HTERT RPE-1 (cell line): ENCODE results near the gene ATAT1.

Experiments used
- in situ Hi-C: fragments of 300-500 bp; cut with MboI; formaldehyde crosslinking; loops from 4 replicates; pipeline ENCODE4 v1.14.3; 2020; ENCODE audit warnings: low sequenced_read_pairs

Gene ATAT1

DNA sequence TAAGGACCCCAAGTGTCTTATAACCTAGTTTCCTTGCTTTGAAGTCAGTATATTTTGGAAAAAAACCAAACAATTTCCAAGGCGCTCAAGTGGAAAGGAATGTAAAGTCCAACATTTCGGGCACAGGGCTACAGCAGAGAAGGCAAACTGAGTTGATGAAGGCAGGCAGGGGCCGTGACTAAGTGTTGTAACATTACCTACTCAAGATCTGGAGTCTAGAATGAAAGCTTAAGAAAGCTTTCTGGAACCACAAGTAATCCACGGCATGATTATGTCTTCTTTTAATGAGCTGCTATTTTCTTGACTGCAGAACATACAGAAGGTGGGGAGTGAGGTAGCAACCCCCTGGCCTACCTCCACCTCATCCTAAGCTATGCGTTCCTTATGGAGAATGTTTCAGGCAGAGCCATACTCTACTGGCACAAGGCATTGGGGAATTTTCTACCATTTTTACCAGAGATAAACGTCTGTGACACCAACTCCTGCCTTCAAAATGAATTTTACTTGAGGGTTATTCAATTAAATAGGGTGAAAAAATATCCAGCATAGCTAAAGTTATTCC is 13.9 kb upstream of the ATAT1 start:
- in situ Hi-C loops = no loop called here

DNA sequence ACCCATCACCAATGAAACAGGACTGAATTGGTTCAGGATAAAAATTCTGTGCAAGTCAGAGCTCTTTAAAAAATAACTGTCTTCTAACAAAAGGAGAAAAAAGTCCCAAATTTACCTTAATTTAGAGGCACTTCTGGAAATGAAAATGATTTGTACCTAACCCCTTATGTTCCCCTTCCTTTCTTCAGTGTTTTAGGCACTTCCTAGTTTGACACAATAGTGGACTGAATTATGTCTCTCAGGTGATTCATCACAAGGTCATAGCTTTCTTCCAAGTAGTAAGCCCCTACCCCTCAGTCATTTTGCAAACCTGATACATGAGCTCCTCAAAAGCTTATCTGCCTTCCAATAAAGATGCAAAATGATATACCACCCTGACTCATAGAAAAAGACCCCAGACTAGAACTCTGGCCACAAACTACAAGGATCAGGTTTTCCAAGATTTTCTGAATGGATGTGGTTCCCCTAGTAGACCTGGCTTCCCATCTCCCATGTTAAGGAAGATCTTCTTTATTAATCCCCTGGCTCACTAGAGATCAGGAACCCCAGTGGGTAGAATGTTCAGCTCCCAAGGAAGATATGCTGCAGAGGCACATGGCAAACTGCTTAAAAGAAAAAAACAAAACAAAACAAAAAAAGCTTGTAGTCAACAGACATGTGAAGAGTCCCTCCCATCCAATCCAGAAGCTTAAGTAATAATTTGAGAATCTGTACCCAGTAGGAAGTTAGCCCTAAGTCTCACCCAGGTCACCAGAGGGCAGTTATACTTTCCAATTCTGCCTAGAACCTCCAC is 13.2 kb upstream of the ATAT1 start:
- in situ Hi-C loops = no loop called here

DNA sequence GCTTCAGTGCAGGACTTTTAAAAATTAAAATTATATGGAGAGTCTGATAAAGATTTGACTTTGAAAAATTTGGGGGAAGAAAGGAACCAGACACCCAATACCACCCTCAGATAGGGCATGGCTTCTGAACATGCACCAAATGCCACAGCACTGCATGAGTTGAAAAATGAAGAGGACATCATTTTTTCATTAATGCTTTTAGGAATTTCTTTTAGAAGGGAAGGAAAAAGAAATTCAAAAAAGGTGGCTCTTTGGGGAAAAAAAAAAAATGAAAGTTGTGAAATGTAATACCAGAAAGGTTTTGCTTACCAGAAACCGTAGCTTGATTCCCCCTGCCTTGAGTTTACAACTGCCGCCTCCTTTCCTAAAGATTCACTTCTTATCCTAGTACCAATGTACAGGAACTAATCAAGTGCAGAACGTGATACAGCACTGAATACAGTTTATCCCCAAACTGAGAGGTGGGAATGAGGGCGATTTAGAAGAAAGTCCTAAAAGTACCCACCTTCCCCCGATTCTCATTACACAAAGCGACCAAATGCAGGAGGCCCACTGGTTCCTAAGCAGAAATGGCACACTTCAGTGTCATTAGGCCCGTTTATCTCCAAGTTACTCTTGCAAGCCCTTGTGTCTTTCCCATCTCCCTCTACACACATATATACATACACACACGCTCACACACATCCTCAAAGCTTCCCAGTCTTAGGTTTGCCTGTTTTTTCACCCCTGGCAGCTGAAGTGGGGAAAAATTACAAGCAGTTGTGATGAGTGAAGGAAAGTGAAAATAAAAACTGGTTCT is 12.4 kb upstream of the ATAT1 start:
- in situ Hi-C loops = no loop called here

DNA sequence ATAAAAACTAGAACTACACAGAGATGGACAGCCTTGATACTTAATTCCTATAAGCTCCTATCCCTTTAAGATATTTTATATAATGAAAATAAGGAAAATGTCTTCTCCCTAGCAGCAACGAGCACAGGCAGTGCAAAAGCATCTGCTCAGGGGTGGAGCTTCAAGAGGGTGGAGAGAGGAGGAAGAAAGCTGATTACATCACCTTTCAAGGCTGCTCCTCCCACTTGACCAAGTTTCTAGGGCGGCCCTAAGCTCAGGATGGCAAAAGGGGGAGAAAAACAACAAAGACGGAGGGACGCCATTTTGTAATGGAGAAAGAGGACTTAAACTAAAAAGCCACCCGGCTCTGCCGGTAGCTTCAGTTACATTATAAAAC is 11.8 kb upstream of the ATAT1 start:
- in situ Hi-C loops = no loop called here

DNA sequence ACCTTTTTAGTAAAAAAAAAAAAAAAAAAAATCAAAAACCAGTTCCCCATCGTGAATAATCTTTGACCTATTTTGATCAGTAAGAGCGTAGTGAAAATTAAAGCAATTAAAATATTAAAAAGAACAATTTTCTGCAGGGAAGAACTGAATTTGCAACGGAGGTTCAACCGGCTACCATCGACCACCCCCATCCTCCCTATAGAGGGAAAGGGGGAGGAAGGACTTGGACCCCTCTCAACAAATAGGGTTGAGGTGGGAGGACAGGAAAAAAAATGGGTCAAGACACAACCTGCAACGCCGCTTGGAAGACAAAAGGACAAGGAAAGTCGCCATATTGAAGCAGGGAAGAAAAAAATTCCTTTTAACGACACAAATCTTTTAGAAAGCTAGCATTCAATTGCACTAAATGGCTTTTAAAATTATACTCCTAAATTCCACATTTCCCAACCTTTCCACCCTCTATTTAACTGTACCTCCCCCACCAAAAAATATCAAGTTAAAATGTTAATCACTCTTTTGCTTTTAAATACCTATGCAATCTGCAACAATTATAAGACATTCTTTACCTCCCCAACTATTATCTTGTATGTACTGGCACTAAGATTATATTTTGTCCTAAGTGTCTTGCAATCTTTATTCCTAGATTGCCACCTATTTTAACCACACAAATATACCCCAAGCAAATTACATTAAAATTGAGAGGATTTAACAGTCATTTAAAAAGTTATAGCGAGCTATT is 11.3 kb upstream of the ATAT1 start:
- in situ Hi-C loops = no loop called here

DNA sequence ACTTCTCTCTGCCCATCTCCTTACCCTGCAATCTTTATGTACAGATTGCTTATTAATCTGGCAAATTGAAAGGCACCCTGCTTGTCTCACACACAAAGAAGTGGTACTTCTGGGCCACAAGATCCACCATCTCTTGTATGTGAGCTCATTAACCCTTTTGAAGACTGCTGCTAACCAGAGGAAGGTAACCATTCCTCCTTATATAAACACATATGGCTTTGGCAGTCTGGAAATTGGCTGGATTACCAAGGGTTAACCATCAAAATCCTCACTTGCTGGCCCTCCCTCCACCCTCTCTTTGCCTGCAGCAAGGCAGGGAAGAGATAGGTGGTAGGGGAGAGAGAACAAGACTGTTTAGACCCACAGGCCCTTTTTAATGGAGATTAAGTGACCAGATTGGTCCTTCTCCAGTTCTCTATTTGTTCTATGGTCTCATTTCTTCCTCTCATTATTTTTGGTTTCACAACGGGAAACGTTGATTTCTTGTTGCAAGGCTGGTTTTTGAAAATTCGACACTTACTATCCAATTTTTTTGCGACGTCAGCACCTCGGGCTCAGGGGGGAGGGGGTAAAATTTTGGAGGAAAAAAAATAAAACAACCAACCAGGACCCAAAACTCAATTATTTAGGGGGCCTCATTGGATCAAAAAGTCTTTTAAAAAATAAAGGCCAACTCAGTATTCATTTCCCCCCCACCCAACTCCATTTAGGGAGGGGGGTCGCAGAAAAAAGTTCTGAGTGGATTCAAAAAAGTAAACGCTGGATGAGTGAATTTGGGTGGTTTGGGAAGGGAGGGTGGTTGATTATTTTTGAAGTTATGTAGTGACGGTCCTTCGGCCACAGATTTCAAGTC is 10.5 kb upstream of the ATAT1 start:
- in situ Hi-C loops = no loop called here

DNA sequence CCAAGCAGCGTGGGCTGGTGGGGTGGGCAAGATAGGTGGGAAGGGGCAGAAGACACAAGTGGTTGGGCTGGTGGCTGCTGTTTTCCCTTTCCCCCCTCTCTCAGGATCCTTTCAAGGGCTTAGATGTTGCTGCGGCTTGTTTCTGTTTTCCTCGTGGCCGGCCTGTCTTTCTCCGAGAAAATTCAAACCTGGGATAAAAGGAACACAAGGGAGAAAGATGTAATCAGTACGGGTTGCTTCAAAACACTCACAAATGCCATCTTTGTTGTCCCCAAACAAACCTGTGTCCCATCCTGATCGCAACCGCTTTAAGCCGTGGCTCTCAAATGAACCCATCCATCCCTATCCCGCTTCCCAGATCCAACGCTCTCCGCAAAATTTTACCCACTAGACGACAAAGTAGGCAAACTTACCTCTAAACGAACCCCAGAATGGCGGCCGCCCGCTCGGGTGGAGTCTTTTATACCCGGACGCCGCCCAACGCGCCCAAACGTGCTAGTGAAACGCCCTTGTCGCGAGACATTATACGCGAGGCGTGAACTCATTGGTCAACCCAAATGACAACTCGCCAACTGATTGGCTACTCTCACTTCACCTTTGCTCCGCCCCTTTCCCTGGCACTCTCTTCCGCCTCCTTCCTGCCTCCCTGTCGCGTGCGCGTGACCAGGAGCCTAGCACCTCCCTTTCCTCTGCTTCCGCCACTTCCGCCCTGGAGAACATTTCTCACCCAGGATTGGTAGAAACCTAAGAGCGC is 9.7 kb upstream of the ATAT1 start, which contains the start of gene PPP1R10:
Gene PPP1R10 (minus strand): TSS at position 433 of the 754 bp plus-strand sequence. CDS start 7,299 bp downstream, outside the sequence.
- in situ Hi-C loops = no loop called here

DNA sequence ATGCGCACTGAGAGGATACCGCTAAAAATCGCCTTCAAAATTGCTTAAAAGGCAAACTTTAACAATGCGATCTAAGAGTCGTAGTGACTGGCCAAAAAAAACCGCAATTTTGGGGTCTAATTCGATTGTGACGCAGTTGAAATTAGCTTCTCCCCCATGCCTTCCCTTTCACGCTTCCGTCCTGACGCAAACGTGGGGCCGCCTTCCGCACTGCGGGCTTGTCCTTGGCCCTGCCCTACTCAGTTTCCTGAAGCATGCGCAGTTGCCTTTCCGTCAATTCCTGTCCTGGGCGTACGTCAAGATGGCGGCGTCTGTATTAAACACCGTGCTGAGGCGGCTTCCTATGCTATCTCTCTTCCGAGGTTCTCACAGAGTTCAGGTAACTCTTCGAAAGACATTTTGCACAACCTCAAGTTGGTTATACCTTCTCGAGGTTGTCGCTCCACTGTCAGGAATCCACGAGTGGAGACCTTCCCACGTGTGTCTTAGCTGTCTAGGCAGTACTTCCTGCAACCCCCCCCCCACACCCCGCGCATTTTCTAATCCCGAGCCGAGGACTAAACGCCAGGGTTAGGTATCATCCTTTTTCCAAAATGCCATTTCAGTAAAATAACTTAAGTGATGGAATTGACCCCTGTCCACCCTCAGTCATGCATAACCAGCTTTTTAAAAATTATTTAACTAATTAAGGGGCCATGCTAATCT is 9.0 kb upstream of the ATAT1 start, which contains the start of gene MRPS18B:
Gene MRPS18B (plus strand): TSS at position 276 of the 705 bp plus-strand sequence. CDS start 26 bp downstream, at position 302.
- in situ Hi-C loops = no loop called here

DNA sequence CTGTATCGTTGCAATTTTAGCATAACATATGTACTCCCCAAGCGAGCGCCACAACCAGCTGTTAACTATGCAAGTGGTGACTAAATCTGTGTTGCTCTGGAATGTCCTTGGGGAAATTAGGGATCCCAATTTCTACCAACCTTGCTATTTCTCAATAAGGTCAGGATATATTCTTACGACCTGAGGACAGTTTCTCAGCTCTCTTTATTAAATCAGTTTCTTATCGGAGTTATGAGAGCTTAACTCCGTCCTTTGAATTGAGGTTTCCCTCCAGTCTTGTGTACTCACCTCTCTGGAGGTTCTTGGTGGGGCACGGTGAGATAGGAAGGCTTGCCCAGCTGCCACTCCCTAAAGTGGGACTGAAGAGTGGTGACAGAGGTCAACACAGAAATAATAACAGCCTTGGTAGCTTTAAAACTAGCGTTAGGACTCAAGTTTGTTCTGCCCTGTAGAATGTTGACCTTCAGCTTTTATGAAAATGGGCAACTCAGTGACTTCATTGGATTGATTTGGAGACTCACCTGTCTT is 8.3 kb upstream of the ATAT1 start:
- in situ Hi-C loops = no loop called here

DNA sequence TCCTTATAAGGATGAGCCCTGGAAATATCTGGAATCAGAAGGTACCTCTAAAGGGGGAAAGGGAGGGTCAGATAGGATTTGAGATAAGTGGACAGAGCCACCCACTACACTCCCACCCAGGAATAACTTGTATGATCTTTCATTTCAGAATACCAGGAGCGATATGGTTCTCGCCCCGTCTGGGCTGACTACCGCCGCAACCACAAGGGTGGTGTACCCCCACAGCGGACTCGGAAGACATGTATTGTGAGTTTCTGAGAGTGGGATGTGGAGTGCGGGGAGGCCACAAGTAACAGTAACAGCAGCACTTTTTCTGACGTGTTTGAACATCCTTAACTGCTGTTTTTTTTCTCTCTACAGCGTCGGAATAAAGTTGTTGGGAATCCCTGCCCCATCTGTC is 7.1 kb upstream of the ATAT1 start:
- in situ Hi-C loops = no loop called here

DNA sequence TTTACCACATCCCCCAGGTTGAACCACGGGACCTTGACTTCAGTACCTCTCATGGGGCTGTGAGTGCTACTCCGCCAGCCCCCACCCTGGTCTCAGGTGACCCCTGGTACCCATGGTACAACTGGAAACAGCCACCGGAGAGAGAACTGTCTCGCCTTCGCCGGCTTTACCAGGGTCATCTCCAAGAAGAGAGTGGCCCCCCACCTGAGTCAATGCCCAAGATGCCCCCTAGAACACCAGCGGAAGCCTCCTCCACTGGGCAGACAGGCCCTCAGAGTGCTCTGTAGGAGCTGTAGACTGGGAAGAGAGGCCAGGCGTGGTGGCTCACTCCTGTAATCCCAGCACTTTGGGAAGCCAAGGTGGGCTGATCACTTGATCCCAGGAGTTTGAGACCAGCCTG is 1.2 kb upstream of the ATAT1 start:
- in situ Hi-C loops = no loop called here

DNA sequence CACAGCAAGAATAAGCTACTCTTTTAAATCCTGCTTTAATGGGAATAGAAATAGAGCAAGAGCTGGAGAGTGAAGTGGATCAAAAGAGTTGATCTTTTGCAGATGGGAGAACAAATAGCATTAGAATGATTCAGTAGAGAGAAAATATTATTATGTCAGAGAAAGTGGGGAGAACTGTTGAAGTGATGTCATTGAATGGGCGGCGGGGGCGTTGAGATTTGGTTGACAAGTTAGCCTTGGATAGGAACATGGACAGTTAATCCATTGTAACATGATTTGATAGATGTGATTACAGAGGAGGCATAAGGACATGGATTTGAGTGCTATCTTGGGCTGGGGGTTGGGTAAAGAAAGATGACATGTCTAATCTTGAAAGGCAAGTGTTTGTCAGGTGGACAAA is 9.2 kb downstream of the ATAT1 start:
- in situ Hi-C loops = no loop called here

DNA sequence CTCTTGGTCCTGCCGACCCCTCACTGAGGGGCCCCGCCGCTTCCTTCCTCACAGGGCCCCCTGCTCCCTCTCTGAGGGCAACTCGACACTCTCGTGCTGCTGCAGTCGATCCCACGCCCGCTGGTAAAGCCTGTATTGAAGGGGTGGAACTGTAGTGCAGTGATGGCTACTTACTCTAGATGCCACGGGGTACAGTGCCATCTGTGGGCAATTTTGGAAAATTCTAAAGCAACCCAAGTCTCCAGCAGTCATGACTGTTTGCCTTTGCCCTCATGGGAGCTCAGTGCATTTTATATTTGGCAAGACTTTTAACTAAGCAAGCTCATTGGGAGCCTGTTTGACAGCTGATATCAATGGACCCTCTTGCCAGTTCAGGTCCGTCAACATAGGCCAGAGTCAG is 13.8 kb downstream of the ATAT1 start:
- in situ Hi-C loops = no loop called here

DNA sequence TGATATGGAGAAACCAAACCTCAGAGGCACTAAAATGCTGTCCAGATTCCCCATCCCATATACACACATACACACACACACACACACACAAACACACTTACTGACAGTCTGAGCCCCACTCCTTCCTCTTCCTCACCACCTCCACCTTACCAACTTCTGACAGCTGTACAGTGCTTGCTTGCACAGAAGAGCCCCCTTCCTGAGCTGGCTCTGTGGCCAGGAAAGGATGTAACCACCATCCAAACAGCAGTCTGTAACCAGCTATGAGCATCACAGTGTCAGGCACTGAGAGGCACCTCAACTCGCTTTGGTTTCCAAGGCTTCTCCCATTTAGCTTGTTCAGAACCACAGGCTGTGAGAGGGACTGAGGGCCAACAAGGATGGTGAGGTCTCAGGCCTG is 14.4 kb downstream of the ATAT1 start:
- in situ Hi-C loops = no loop called here

DNA sequence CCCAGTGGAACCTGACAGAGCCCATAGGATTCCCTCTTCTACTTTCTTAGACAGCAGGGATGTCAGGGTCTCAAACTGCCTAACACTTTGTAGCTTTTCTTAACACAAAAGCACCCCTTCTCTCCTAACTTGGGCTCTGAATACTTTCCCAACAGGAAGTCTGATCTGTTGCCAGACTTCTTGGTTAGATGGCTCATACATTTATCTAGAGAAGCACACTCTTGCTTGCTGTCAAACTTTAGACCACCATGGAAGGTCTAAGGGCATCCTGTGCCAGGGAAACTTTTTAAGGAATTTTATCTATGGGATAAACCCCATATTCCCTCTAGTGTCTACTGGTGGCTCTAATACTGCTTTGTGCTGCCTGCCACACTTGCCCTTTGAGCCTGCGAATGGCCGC is 17.0 kb downstream of the ATAT1 start:
- in situ Hi-C loops = no loop called here

DNA sequence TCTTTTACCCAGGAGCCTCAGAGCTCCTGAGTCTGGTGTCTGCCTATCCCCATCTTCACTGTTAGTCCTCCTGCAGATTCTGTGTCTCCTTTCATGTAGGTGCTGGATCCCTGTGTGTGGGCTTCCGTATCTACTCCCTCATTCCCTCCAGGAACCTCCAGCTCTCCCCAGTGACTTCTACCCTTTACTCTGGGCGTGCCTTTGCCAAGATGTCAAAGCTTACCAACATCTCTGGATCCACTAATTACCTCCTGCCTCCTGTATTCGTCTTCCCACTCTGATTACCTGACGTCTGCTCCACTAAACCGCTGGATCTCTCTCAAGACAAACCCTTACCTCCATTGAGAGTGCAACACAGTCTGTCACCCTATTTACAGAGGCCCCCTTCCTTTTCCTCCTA is 18.1 kb downstream of the ATAT1 start:
- in situ Hi-C loops = no loop called here

DNA sequence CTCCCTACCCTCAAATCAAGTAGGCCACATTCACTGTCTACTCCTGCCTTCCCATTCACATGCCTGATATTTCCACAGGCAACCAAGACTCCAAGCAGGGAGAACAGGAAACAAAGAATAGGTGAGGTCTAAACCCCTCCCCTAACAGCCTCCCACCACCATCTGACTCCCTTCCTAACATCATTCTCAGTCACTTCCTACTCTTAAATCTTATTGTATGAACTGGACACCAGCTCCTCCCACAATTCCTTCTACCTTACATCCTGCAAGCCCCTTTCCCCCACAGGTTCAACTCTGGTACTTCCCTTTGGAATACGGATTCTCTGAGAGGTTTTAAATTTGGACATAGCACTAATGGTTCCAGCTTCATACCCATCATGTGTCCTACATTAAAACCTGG is 19.3 kb downstream of the ATAT1 start:
- in situ Hi-C loops = no loop called here

DNA sequence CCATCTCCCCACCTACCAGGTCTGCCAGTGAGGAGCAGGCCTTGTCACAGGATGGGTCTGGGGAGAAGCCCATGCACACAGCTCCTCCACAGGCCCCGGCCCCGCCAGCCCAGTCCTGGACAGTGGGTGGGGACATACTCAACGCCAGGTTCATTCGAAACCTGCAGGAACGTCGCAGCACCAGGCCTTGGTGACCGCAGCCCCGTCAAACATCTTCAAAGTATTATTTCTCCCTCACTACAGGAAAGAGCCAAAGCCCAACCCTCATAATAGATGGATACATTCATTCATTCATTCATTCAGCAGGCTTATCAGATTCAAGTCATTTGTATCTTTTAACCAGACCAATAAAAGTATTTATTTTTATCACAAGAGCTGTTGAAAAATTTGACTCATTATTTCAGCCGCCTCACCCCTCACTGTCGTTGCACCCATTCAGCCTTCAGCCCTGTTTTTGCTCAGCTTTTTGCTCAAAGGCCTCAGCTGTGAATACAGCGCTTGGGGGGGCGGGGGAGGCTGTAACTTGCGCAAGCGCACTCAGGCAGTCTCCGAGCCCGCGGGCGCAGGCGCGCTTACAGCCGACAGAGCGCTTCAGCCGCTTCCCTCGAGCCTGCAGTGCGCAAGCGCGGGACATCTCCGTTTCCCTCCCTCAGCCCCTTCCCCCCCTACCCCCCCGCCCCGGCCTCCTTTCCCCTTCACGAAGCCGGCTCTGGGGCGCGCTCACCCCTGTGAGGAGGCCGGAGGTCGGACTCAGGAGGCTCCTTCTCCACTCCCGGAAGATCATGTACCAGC is 20.0 kb downstream of the ATAT1 start, which contains the start of gene C6orf136:
Gene C6orf136 (plus strand): TSS at position 684 of the 792 bp plus-strand sequence. CDS start 99 bp downstream, at position 783.
- in situ Hi-C loops = no loop called here
